SIG-M5 (cell line): ENCODE measurements around the gene RACK1.
"Not testable (repeated sequence)": the region's sequence is repeated elsewhere in the genome, so short reads cannot be mapped to it uniquely, and the experiment has no call there.

ENCODE experiments used
- DNase-seq: peaks from one replicate; lab custom pipeline; 2025; lab: John Stamatoyannopoulos, UW

RACK1 gene

DNA sequence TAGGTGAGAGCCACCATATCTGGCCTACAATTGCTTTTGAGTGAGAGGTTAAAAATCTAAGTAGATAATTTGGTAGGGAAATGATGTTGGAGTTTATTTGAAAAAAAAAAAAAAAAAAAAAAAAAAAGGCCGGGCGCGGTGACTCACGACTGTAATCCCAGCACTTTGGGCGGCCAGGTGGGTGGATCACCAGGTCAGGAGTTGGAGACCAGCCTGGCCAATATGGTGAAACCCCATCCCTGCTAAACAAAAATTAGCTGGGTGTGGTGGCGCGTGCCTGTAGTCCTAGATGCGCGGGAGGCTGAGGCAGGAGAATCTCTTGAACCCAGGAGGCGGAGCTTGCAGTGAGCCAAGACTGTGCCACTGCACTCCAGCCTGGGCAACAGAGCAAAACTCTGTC lies 29.5 kb downstream of the RACK1 start:
- not testable (repeated sequence) for DNase-seq

DNA sequence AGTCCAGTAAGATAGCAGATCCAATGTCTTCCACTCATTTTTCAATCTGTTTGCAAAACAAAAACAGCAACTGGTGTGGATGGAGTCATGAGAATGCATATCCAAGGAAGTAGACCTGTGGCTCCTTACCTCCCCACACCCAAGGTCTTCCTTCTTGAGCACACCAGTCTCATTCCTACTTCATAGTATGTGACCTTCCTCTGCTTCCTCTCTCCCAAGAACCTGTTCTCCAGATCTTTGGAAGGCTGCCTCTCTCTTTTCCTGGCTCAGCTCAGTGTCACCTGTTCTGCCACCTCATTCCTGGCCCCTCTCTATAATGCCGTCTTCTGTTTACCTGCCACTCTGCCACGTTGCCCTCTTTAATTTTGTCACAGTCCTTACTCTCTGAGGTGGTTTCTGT lies 30.8 kb downstream of the RACK1 start:
- no peak for DNase-seq

DNA sequence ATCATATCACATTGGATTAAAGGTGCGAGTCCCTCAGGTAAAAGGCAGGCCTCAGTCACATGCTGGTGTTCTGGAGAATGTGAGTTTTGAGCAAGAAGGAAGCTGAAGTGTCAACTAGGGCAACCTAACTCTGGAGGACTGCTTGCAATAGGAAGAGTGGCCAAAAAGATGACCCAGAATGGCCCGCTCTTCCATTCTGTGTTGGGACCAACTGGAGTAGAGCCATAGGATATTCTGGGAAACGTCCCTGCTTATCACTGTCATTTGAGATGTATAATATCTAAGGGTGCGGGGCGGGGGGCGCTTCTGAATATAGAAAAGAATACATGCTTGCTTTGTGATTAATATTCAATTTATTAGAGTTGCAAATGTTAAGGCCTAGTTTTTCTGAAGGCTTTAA lies 31.6 kb downstream of the RACK1 start:
- no peak for DNase-seq

DNA sequence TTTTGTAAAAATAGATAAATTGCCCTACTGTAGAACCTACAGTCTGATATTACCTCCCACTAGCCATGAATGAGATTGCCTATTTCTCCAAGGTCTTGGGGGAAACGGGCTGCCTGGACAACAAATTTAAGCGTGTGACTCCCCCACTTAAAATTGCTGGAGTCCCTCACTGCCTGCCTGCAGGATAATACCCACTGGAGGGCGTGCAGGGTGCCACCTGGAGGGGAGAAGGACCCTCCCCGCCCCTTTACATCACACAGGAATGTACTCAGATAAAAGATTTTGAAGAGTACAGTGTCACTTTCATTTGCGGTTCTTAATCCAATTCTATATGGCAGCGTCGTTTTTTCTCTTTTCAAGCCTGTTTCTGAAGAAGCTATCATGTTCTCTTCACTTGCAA lies 32.5 kb downstream of the RACK1 start:
- DNase-seq, result no peak

DNA sequence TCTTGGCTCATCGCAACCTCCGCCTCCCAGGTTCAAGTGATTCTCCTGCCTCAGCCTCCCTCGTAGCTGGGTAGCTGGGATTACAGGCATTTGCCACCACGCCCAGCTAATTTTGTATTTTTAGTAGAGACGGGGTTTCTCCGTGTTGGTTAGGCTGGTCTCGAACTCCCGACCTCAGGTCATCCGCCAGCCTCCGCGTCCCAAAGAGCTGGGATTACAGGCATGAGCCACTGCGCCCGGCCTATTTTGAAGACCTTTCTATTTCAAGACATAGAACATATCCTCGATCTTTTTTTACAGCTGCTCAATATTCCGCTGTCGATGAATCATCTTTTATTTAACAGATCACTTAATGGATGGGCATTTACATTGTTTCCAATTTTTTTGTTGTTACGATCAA lies 33.0 kb downstream of the RACK1 start:
- DNase-seq, result not testable (repeated sequence)

DNA sequence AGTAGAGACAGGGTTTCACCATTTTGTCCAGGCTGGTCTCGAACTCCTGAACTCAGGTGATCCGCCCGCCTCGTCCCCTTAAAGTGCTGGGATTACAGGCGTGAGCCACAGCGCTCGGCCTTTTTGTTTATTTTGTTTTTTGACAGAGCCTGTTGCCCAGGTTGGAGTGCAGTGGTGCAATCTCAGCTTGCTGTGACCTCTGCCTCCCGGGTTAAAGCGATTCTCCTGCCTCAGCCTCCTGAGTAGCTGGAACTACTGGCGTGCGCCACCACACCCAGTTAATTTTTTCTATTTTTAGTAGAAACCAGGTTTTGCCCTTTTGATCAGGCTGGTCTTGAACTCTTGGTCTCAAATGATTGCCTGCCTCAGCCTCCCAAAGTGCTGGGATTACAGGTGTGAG lies 33.6 kb downstream of the RACK1 start:
- DNase-seq, result not testable (repeated sequence)

DNA sequence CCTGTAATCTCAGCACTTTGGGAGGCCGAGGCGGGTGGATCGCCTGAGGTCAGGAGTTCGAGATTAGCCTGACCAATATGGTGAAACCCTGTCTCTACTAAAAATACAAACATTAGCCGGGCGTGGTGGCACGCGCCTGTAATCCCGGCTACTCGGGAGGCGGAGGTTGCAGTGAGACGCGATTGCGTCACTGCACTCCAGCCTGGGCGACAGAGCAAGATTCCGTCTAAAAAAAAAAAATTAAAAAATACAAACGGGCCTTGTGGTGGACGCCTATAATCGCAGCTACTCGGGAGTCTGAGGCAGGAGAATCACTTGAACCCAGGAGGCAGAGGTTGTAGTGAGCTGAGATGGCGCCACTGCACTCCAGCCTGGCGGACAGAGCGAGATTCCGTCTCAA lies 34.7 kb downstream of the RACK1 start:
- not testable (repeated sequence) for DNase-seq

DNA sequence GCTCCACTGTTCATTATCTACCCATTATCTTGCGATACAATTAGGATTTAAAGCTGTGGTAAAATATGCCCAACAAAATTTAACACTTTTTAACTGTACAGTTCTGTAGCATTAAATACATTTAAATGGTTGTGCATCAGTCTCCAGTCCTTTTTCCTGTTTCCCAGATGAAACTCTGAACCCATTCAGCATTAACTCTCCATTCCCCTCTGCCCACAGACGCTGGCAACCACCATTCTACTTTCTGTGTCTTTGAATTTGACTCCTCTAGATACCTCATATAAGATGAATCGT lies 35.8 kb downstream of the RACK1 start:
- no peak for DNase-seq

DNA sequence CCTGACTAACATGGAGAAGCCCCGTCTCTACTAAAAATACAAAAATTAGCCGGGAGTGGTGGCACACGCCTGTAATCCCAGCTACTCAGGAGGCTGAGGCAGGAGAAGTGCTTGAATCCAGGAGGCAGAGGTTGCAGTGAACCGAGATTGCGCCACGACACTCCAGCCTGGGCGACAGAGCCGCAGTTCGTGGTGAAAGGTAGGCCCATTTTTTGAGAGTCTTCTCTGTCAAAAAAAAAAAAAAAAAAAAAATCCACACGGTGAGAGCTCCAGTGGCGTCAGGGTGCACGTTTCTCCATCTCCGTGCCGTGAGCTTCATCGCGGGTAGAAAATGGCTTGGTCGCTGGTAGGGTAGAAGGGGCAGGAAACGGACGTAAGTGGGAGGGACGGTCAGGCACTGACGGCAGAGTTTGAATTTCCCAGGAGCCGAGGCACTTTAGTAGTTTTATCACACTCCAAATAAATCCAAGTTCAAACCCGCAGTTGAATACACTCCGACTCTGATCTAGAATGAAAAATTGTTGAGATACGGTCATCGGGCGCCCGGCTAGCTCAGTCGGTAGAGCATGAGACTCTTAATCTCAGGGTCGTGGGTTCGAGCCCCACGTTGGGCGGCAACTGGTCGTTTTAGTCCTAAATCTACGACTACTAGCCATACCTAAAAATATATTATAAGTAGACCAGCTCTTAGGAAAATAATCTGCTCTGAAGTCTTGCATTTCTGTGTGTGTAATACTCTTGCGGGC lies 36.3 kb downstream of the RACK1 start:
- DNase-seq, result no peak

DNA sequence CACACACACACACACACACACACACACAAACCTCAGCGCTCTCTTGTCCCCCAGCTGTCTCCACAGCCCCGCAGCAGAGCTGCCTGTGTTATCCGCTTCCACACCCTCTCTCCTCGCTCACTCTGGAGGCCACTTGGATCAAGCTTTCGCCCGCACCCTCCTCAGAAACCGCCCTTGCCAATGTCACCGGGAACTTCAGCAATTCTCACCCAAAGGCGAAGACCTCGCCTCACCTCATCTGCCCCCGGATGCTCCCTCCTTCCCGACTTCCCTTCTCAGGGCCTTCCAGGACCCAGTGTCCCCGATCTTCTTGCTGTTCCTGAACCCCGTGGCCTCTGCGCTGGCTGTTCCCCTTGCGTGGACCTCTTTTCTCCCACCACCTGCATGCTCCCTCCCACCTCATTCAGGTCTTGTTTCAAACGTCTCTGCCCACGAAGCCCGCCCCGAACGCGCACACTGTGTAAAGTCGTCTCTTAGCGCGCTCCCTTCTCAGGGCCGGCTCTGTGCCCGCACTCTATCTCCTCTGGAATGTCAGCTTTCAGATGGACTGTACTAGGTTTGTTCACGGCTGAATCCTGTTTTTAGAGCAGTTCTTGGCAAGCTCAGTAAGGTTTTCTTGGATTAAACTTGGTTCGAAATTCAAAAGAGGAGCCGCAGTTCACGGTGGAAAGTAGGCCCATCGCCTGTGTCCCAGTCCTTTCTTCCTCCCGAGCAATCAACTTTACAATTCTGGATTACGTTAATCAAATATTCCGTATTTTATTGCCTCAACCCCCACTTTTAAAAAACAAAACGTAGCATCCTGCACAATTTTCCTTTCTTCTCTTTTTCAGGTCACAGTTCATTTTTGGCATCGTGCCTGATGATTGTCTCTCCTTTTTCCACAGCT lies 37.7 kb downstream of the RACK1 start:
- no peak for DNase-seq

DNA sequence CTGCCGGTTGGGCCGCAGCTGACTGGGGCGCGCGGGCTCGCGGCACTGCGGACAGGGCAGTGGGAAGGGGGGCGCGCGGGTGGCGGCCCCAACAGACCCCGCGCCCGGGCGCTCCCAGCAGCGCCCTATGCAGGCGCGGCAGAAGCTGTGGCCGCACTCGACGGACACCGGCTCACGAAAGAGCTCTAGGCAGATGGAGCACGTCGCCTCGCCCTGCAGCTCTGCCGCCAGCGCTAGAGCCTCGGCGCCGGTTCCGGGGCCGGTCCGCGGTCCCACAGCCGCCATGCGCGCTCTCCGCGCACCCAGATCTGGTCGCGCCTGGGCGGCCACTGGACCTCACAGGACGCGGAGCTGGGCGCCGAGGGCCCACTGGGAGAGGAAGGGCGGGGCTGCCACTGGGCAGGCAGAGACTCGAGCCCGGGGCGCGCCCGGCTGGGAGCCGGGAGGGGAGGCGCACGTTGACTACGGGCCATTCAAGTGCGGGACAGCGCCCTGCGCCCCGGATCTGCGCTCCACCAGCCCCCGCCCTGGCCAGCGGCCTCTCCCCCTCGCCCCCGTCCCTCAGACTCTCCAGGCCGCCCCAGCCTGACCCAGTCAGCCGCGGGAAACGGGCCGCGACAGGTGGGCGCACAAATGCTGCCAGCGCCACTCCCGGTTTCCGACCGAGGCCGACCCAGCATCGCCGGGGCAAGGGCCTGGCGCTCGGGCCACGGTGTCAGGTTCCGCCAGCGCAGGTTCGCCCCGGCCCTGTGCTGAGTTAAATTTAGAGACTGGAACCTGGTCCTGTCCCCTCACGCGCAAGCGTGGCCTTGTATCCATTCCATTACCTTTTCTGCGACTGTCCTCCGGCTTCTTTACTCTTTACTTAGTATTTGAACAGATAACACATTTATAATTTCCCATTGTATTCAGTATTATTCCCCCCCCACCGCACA lies 38.6 kb downstream of the RACK1 start, which contains the start of gene TRIM7:
TRIM7 (minus strand) TSS at position 371 of the 935 bp plus-strand sequence; CDS start at position 285, 86 bp downstream.
- no peak for DNase-seq

DNA sequence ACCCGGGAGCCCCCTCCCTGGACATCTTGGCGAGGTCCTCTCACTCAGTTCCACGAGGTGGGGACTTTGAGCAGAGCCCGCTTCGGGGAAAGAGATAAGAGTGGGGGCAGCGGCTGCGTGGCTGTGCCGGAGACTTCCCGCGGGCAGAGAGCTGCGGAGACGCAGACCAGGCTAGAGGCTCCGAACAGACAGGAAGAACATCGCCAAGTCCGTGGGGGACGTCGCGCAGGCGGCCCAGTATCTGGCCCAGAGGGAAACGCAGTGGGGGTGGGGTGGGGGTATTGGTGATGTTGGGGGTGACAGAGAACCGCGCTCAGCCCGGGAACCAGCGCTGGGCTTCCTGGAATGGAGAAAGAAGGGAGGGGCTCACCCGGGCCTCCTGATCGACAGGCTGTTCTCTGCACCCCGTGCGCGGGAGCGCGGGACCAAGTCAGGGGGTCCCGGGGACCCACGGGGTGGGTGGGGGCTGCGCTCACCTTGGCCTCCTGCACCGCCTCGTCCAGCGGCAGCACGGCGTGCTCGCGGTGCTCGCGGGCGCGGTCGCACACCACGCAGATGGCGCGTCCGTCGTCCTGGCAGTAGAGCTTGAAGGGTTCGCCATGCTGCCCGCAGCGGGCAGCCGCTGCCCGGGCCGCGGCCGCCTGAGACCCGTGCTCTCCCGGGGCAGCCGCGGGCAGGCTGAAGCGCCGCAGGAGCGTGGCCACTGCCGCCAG lies 39.4 kb downstream of the RACK1 start:
- DNase-seq, result no peak

DNA sequence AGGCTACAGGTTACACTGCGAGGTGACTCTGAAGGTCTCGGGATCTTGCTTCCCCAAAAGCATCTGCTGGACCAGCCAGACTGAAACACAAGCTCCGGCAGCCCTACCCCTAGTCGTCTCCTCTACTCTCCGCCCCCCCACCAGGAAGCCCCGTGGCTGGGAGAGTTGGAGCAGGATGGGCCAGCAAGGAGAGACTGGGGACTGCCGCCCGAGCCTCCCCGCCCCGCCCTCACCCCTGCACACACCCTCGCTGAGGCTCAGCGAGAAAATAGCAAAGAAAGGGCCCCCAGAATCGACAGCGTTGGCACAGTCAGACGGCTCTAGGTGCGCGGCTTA lies 40.0 kb downstream of the RACK1 start:
- no peak for DNase-seq

DNA sequence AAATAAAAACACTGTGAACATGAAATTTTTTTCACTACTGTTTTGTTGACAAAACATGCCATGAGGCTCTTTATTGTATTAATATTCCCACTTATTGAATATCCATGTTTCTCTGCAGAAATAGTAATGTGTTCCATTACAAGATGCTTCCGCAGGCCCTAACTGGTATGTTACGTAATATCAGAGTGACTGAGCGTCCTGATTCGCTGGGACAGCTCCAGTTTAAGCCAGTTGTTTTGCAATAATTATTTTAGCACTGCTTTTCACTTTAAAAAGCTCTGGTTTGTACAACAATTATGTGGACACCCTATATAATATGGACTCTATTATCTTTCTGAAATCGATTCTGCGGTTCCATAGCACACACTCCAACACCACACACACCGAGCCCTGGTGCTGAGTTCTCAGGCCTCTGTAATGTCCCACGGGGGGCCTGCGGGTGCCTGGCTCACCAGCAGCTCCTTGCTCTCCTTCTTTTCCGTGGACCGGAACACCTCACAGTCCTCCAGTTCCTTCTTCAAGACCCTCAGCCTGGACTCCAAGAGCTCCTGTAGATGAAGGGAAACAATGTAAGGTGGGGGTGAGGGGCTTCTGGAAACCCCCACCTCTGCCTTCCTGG lies 40.5 kb downstream of the RACK1 start:
- no peak for DNase-seq

DNA sequence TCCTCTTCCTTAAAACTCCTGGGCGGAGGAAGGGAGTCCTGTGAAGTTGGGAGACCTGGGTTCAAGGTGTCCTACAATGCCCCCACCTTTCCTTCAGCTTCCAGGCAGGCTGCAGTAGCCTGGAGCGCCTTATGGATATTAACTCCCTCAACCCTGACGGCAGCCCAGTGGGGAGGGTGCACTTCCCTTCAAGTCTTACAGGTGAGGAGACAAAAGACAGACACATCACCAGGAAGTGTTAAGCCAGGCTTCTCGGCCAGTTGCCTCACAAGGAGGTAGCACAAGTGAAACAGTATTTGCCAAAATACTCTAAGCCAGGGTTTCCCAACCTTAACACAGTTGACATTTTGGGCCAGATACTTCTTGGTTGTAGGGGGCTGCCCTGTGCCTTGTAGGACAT lies 42.9 kb downstream of the RACK1 start:
- no peak for DNase-seq

DNA sequence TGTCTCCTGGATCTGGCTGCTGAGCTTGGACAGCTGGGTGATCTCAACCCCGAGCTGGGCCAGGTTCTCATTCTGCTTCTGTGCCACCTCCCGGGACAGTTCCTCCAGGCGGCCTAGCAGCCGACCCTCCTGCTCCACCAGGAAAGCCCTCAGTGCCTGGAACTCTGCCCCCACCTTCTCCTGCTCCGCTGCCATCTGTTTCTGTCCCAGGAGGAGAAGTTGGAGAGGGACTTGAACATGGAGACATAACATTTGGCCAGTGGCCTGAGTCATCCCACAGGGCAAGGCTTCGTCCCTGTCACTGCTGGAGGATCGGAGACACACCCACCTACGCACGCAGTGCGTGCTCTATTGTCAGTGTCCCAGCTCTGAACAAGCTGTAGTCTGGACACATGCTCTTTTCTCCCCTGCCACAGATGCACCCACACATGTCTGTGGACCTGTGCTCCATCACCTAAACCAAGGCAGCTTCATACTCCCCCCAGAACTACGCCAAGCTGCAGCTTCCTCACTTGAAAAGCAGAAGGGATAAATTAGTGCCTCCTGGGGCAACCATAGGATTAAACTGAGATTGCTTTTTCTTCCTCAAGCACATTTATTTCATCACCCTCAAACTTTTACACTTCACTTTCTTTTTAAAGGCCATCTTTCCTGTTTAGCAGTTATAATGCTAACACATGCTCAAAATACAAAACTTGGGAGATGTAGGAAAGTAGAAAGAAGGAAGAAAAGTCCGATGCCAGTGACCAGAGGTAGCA lies 43.6 kb downstream of the RACK1 start:
- DNase-seq, result no peak

DNA sequence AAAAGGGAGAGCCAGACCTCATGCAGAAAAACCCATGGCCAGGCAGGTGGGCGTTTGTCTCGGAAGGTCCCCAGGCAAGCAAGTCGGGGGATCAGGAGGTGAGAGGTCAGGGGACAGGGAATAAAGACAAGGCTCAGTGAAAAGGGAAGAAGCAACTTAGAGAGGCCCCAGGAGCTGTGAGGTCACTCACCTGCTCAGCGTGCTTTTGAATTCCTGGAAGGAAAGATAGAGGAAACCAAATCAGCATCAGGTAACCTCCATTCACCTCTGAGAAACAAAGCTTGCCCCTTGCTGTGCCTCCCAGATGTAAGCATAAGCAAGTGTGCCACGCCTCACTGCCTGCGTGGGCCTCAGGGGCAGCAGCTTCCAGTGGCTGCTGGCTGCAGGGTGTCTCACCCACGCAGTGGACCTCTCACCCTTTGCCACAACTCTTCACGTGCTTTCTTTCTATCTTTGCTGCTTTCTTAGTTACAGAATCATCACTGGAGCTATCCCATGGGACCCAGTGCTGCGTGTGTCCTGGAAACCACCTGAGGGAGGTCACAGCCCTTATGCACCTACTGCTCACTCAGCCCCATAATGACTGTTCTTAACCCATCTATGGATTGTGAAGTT lies 44.7 kb downstream of the RACK1 start:
- DNase-seq, result no peak

DNA sequence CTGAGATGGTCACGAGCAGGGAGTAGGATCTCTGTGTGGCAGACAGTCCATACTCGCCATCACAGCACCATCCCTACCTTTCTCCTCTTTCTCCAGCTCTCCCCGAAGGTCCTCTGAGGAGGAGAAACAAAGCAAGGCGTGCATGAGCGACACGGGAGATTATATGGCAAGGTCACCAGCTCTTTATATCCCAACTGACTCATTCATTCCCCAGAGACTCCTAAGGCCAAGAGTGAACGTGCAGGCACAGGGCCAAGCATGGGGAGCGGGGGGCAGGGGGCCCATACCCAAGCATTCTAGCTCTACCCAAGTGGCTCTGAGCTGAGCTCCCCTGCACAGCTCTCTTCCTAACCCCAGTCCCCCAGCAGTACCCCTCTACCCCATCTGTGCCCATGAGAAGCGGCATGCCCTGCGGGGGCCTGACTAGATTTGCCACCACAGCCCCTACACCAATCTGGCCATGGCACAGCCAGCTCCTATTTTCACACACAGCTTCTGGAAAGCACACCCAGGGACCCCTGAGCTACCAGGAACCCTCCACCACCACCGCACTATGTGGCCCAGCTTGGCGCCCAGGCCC lies 45.5 kb downstream of the RACK1 start:
- no peak for DNase-seq

DNA sequence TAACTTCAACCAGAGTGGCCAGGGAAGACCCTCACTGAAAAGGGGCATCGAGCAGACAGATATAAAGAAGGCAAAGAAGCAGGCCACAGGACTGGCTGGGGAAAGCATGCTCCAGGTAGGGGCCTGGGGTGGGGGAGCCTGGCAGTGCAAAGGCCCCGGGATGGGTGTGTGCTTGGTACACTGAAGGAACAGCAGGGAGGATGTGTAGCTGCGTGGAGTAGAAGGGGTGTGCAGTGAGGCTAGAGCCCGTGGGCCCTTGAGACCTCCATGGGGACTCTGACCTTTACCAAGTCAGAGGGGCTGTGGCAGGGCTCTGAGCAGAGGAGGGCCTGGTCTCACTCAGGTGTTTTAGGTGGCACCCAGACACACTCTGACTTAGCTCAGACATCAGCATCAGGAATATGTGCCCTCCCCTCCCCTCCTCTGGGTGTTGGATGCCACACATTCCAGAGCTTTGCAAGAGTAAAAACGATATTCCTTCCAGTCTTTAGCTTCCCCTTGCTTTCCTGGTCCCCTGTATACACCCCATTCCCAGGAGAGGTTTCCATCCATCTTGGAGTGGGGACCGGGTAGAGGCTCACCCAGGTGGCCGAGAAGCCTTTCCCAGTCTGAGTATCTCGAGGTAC lies 46.3 kb downstream of the RACK1 start:
- DNase-seq, result no peak
